Measurements from ENCODE around the gene OSBPL8.

DNA sequence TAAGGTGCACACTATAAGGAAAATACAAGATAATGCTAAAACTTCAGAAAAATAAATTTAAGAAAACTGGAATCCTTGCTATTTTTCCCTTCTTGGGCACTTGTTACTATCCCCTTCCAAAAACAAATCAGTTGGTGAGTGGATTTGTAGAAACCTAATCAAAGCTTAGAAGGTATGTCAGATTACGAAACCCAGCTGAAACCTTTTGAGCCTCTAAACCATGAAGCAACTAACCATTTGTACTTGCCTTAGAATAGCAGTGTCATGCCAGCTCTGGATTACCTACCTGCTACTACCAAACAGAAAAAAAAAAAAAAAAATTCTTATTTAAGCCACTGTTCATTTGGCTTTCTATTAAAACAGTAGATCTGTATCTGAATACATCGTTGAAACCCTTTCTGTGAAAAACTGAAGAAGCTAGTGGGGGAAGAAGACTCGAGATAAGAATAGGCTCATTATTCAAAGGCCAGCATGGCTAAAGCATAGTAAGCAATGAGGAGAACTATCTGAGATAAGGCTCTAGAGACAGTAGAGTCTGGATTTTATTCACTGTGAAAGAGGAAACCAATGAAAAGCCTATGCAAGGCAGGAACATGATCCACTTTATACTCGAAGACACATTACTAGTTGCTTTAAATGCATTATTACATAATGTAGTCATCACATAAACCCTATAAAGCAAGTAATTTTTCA lies 30.2 kb downstream of the OSBPL8 start:
- TF ChIP-seq, protein P1, sequence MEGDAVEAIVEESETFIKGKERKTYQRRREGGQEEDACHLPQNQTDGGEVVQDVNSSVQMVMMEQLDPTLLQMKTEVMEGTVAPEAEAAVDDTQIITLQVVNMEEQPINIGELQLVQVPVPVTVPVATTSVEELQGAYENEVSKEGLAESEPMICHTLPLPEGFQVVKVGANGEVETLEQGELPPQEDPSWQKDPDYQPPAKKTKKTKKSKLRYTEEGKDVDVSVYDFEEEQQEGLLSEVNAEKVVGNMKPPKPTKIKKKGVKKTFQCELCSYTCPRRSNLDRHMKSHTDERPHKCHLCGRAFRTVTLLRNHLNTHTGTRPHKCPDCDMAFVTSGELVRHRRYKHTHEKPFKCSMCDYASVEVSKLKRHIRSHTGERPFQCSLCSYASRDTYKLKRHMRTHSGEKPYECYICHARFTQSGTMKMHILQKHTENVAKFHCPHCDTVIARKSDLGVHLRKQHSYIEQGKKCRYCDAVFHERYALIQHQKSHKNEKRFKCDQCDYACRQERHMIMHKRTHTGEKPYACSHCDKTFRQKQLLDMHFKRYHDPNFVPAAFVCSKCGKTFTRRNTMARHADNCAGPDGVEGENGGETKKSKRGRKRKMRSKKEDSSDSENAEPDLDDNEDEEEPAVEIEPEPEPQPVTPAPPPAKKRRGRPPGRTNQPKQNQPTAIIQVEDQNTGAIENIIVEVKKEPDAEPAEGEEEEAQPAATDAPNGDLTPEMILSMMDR (conservative IDR thresholded peaks at IDR 0.05; ENCODE audit: low read length) = no peak
- no peak for TF ChIP-seq EZH2phosphoT487 (IDR thresholded peaks at IDR 0.05; ENCODE audit: borderline replicate concordance, low read depth, low read length)
